LNCAP (cell line): Measurements from ENCODE around the gene GRB10.

ENCODE experiments used
- CTCF ChIP-seq: fragments of 450-650 bp; IDR thresholded peaks from 2 replicates; pipeline ENCODE4 v1.5.1; 2017; ENCODE audit warnings: mild to moderate bottlenecking

Gene GRB10

GRCh38 chr7:50557099-50557498 lies 225.6 kb downstream of the GRB10 start:
- no peak for TF ChIP-seq CTCF

- no peak for TF ChIP-seq CTCF
These were observed 226.3 kb downstream of the GRB10 start for GRCh38 chr7:50556247-50556991.

- TF ChIP-seq CTCF, result no peak
These were observed 227.0 kb downstream of the GRB10 start for GRCh38 chr7:50555594-50556140.

GRCh38 chr7:50554431-50555322 lies 228.0 kb downstream of the GRB10 start:
- TF ChIP-seq CTCF, result no peak

GRCh38 chr7:50553973-50554372 lies 228.7 kb downstream of the GRB10 start:
- no peak for TF ChIP-seq CTCF

GRCh38 chr7:50552921-50553320 lies 229.8 kb downstream of the GRB10 start:
- no peak for TF ChIP-seq CTCF

GRCh38 chr7:50552139-50552538 lies 230.6 kb downstream of the GRB10 start:
- no peak for TF ChIP-seq CTCF
